A549 (cell line): ENCODE data around the gene PANK2.

Experiments
- CTCF ChIP-seq: fragments of >200 bp; sonication (Bioruptor Twin); formaldehyde crosslinking; IDR thresholded peaks from 3 replicates; pipeline ENCODE4 v1.5.1; 2016
- EP300 ChIP-seq, 2 experiments: fragments of >200 bp; sonication (Bioruptor Twin); formaldehyde crosslinking; IDR thresholded peaks; 2 replicates in 1 of 2; 3 replicates in 1 of 2; pipeline ENCODE4 v1.6.1; 2016 to 2017
- HDAC2 ChIP-seq: fragments of 200-600 bp; sonication (generic); IDR thresholded peaks from 2 replicates; pipeline ENCODE4 v1.6.1; 2016
- HEYL ChIP-seq: fragments of 250-450 bp; sonication (Bioruptor Pico); IDR thresholded peaks from 2 replicates; pipeline ENCODE4 v1.8.0; 2021; ENCODE audit warnings: mild to moderate bottlenecking, moderate library complexity
- KDM1A ChIP-seq: fragments of 200-600 bp; sonication (generic); IDR thresholded peaks from 2 replicates; pipeline ENCODE4 v1.6.1; 2016; ENCODE audit warnings: low read depth, mild to moderate bottlenecking
- MAX ChIP-seq: IDR thresholded peaks from 2 replicates; pipeline ENCODE4 v1.6.1; 2012
- NFE2L2 ChIP-seq: fragments of 150-350 bp; conservative IDR thresholded peaks from 2 replicates; pipeline ENCODE4 v1.6.1; 2014; ENCODE audit warnings: low read length
- PHF8 ChIP-seq: fragments of 200-600 bp; sonication (generic); IDR thresholded peaks from 2 replicates; pipeline ENCODE4 v1.6.1; 2016; ENCODE audit warnings: low read depth, mild to moderate bottlenecking, antibody characterized with exemption, moderate library complexity, borderline replicate concordance
- ZNF302 ChIP-seq: fragments of 250-450 bp; sonication (Bioruptor Pico); IDR thresholded peaks from 2 replicates; pipeline ENCODE4 v1.9.0; 2021; ENCODE audit warnings: inconsistent platforms, mild to moderate bottlenecking, moderate library complexity
- TF ChIP-seq, protein P1 (sequence below): fragments of 200-600 bp; sonication (generic); IDR thresholded peaks from 2 replicates; pipeline ENCODE4 v1.6.1; 2016; ENCODE audit warnings: antibody characterized with exemption, mild to moderate bottlenecking, moderate library complexity
- TF ChIP-seq, protein P2 (sequence below): fragments of 250-450 bp; sonication (Bioruptor Pico); IDR thresholded peaks from 2 replicates; pipeline ENCODE4 v1.5.0; 2021; ENCODE audit warnings: mild to moderate bottlenecking, moderate library complexity, borderline replicate concordance

DNA sequence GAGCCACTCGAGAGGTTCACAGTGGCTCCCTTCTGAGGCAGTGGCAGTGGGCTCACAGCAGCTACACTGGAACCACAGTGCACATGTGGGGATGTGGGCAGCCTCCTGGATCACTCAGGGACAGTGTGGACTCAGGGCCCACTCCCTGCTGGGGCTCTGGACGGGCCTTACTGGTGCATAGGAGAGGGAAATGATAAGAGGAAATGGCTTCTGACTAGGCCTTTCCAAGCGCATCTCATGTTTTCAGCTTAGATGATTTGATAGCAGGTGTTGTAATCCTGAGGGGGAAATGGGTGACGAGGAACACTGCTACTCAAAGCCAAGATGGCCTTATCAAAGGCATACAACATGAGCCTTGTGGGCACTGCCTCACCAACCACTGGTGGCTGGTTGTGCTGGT is 44.0 kb downstream of the PANK2 start:
- TF ChIP-seq ZNF302 (CRISPR knock-in tag) (no peak), HEYL (CRISPR knock-in tag) (no peak), HDAC2 (no peak), CTCF (no peak), MAX (no peak), KDM1A (no peak), PHF8 (no peak), NFE2L2 (no peak), EP300 (IDR thresholded peaks at IDR 0.05) (no peak)
- TF ChIP-seq, protein P1, sequence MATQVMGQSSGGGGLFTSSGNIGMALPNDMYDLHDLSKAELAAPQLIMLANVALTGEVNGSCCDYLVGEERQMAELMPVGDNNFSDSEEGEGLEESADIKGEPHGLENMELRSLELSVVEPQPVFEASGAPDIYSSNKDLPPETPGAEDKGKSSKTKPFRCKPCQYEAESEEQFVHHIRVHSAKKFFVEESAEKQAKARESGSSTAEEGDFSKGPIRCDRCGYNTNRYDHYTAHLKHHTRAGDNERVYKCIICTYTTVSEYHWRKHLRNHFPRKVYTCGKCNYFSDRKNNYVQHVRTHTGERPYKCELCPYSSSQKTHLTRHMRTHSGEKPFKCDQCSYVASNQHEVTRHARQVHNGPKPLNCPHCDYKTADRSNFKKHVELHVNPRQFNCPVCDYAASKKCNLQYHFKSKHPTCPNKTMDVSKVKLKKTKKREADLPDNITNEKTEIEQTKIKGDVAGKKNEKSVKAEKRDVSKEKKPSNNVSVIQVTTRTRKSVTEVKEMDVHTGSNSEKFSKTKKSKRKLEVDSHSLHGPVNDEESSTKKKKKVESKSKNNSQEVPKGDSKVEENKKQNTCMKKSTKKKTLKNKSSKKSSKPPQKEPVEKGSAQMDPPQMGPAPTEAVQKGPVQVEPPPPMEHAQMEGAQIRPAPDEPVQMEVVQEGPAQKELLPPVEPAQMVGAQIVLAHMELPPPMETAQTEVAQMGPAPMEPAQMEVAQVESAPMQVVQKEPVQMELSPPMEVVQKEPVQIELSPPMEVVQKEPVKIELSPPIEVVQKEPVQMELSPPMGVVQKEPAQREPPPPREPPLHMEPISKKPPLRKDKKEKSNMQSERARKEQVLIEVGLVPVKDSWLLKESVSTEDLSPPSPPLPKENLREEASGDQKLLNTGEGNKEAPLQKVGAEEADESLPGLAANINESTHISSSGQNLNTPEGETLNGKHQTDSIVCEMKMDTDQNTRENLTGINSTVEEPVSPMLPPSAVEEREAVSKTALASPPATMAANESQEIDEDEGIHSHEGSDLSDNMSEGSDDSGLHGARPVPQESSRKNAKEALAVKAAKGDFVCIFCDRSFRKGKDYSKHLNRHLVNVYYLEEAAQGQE = no peak
- TF ChIP-seq, protein P2, sequence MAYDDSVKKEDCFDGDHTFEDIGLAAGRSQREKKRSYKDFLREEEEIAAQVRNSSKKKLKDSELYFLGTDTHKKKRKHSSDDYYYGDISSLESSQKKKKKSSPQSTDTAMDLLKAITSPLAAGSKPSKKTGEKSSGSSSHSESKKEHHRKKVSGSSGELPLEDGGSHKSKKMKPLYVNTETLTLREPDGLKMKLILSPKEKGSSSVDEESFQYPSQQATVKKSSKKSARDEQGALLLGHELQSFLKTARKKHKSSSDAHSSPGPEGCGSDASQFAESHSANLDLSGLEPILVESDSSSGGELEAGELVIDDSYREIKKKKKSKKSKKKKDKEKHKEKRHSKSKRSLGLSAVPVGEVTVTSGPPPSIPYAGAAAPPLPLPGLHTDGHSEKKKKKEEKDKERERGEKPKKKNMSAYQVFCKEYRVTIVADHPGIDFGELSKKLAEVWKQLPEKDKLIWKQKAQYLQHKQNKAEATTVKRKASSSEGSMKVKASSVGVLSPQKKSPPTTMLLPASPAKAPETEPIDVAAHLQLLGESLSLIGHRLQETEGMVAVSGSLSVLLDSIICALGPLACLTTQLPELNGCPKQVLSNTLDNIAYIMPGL (CRISPR knock-in tag) = no peak
